SJSA1 (cell line): Measurements from ENCODE around the gene DOCK10. TPM values are rescaled to one million over a fixed set of nuclear protein-coding genes. Genes with fewer than 3 reads are reported as not detected.

ENCODE experiments used
- DNase-seq, 2 experiments: peaks; one replicate each; pipeline ENCODE4 v3.0.0-alpha.2; 2015 to 2020; ENCODE audit warnings: low spot score in 2 of 2, low read depth in 1 of 2
- H3K27ac ChIP-seq: fragments of 250-450 bp; sonication (Bioruptor Pico); 2 replicates; pipeline ENCODE4 v1.5.1; 2020; ENCODE audit warnings: mild to moderate bottlenecking, moderate library complexity
- H3K27me3 ChIP-seq: fragments of 250-450 bp; sonication (Bioruptor Pico); replicated peaks from 2 replicates; pipeline ENCODE4 v1.5.1; 2020; ENCODE audit warnings: mild to moderate bottlenecking, moderate library complexity
- H3K36me3 ChIP-seq: fragments of 250-450 bp; sonication (Bioruptor Pico); 2 replicates; pipeline ENCODE4 v1.5.1; 2020; ENCODE audit warnings: mild to moderate bottlenecking
- H3K4me1 ChIP-seq: fragments of 250-450 bp; sonication (Bioruptor Pico); replicated peaks from 2 replicates; pipeline ENCODE4 v1.6.1; 2021; ENCODE audit warnings: mild to moderate bottlenecking
- H3K4me3 ChIP-seq: fragments of 250-450 bp; sonication (Bioruptor Pico); 2 replicates; pipeline ENCODE4 v1.5.1; 2020; ENCODE audit warnings: mild to moderate bottlenecking
- H3K9me3 ChIP-seq: fragments of 250-450 bp; sonication (Bioruptor Pico); replicated peaks from 2 replicates; pipeline ENCODE4 v1.5.1; 2020; ENCODE audit warnings: mild to moderate bottlenecking
- total RNA-seq: library from RNA; depleted of rRNA; stranded (reverse); fragments of >200 nt; shearing (Covaris generic); gene quantifications from 2 replicates; pipeline ENCODE4 v1.2.3, GENCODE V29; 2014

The DOCK10 gene
- total RNA-seq, 1 experiment from 2014 or later, result 32.6 TPM

DNA sequence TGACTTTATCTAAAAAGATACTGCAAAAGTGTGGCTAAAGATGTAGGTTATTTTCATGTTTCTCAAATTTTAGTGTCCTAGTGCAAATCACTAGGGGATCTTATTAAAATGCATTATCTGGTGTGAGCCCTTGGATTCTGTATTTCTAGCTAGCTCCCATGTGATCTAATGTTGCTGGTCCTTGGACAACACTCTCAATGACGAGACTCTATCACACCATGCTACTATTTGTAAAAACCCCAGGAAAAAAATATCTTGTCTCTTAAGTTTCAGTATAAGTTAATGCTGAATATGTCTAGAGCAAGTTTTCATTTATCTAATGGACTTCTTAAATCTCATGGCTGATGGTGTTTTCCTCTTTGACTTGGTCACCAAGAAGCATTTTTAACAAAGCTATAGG lies 5.8 kb downstream of the DOCK10 start:
- Histone ChIP-seq H3K27me3 (no peaks in the 10 kb centered on the region), H3K4me3 (no peak overlapping the region), H3K36me3 (no peaks in the 10 kb centered on the region; the same call in 1 of the 2 replicates), H3K27ac (no peak overlapping the region), H3K9me3 (no peaks in the 10 kb centered on the region), H3K4me1 (0 out of 2 replicates have a peak, but pooled peaks cover 7% of the 10 kb centered on the region)
- DNase-seq, result no peak

DNA sequence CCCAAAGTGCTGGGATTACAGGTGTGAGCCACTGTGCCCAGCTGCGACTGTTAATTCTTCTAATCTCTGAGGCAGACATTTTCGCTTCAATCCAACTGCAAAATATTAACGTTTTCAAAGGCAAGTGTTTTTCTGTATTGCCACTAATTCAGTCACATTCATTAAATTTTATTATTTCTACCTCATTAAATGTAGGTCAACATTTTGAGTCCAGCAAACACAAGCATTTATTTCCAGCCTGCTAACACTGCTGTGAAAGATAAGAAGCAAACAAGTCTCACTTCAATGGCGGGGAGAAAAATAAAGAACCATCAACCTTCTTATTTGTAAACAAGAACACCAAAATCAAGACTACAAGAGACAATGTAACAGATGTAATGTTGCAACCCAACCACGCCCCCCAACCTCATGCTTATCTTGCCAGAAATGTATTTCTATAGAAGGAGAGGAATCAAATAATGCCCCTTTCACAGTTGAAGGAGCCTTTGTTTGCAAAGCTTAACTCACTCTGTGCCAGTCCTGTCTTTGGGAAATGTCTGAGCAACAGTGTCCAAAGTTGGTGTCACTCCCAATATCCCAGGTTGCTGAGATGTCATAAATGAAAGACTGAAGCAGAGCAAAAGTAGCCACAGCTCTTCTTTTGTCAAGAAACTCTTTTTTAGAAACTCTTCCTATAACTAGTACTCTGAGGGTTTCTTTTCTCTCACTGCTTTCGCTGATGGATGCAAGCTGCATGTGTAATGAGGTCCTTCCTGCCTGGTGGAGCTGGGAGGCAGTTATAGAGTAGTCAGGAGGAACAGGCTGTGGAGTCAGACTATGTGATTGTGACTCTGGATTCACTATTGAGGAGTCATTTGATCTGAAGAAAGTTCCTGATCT lies 8.6 kb downstream of the DOCK10 start:
- Histone ChIP-seq H3K36me3 (no peaks in the 10 kb centered on the region; the same call in 1 of the 2 replicates), H3K4me1 (no peaks in the 10 kb centered on the region), H3K27ac (no peak overlapping the region), H3K9me3 (no peaks in the 10 kb centered on the region), H3K4me3 (no peak overlapping the region), H3K27me3 (no peaks in the 10 kb centered on the region)
- no peak for DNase-seq

DNA sequence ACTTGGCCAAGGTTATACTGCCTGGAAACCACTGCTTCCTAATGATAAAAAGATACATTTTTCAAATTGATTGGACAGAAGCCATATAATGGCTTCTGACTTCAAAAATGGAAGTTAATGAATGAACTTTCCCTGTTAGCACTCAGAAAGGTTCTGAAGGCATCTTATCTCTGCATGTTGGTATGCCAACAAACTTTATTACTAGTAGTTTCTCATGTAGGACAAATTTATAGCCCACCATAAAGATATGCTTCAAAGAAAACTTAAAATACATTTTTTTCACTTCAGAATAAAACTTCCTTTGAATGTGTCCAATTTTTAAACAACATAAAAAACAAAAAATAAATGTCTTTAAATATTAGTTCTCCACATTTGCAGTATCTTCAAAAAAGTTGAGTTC lies 10.0 kb downstream of the DOCK10 start:
- H3K36me3 ChIP-seq, result no peaks in the 10 kb centered on the region; the same call in 1 of the 2 replicates
- DNase-seq, result no peak
- H3K27me3 ChIP-seq, result no peaks in the 10 kb centered on the region
- no peaks in the 10 kb centered on the region for H3K9me3 ChIP-seq
- H3K4me3 ChIP-seq, result no peak overlapping the region
- no peaks in the 10 kb centered on the region for H3K4me1 ChIP-seq
- H3K27ac ChIP-seq, result no peak overlapping the region

DNA sequence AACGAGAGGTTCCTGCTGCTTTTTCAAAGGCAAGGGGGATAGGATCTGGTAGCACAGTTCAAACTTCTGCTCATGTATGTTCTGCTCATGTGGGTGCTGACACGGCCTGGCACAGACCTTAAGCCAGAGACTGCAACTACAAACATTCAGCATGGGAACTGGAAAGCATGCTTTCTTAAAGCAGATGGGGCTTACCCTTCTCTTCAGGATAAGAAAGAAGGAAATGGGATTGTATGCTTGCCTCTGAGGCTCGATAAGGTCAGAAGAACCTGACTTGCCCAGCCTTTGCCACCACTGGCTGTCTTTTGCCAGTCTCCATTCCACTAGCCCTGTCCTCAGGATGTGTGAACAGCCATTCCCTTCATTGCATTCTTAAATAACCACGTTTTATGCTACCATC lies 10.7 kb downstream of the DOCK10 start:
- H3K4me3 ChIP-seq, result no peak overlapping the region
- no peaks in the 10 kb centered on the region for H3K27me3 ChIP-seq
- no peaks in the 10 kb centered on the region for H3K9me3 ChIP-seq
- no peaks in the 10 kb centered on the region; the same call in 1 of the 2 replicates for H3K36me3 ChIP-seq
- H3K4me1 ChIP-seq, result no peaks in the 10 kb centered on the region
- no peak for DNase-seq
- H3K27ac ChIP-seq, result no peak overlapping the region

DNA sequence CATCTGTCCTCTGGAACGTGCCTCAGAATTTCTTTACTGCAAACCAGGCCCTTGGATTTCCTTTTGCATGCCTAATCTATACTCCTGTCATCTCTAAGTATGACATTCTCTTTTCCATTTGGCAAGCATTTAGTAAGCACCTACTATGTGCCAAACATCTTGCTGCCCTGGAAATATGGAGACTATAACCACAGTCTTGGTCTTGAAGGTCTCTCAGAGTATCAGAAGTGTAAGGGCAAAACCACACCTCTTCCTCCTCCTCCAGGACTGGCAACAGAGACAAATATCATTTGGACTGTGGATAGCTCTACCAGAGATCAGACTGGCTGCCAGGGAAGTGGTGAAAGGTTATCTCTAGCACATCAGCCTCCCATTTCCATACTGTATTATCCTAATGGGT lies 11.4 kb downstream of the DOCK10 start:
- Histone ChIP-seq H3K4me1 (no peaks in the 10 kb centered on the region), H3K27ac (no peak overlapping the region), H3K4me3 (no peak overlapping the region), H3K27me3 (no peaks in the 10 kb centered on the region), H3K9me3 (no peaks in the 10 kb centered on the region), H3K36me3 (no peaks in the 10 kb centered on the region; the same call in 1 of the 2 replicates)
- DNase-seq, result no peak

DNA sequence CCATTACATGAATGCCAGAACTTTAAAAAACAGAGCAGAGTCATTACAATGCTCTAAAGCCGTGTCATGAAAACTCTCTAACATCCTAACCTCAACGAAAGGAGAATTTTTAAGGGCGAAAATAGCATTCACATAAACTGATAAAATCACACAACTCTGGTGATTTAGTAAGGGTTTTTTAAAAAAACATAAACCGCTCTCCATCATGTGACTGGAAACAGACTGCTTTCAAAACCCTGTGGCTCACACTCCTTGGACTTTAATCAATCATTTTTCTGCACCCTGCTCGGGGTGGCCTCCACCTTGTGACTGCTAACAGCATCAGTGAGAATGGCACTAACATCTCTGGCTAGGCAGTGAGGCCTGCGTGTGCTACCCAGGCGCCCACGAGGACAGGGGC lies 12.1 kb downstream of the DOCK10 start:
- DNase-seq, result no peak
- Histone ChIP-seq H3K9me3 (no peaks in the 10 kb centered on the region), H3K36me3 (no peaks in the 10 kb centered on the region; the same call in 1 of the 2 replicates), H3K27me3 (no peaks in the 10 kb centered on the region), H3K27ac (no peak overlapping the region), H3K4me1 (no peaks in the 10 kb centered on the region), H3K4me3 (no peak overlapping the region)

DNA sequence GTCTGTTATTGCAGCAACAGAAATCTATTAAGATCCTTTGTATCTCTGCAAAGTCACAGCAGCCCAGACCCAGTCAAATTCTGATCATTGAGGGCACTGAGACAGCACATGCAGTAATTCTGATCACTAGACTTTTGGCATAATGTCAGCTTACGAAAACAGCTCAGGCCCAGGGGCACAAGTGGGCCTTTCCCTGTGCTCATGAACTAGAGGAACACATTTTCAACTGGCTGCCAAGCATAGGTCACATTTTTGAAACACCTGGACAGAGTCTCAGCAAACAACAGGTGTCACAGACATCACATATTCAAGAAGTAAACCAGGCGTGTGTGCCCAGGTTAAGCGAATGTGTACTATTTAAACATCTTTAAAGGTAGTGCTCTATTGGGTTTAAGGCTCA lies 13.7 kb downstream of the DOCK10 start:
- Histone ChIP-seq H3K27ac (no peak overlapping the region), H3K36me3 (no peaks in the 10 kb centered on the region), H3K27me3 (no peaks in the 10 kb centered on the region), H3K9me3 (no peaks in the 10 kb centered on the region), H3K4me3 (no peak overlapping the region), H3K4me1 (no peaks in the 10 kb centered on the region)
- no peak for DNase-seq

DNA sequence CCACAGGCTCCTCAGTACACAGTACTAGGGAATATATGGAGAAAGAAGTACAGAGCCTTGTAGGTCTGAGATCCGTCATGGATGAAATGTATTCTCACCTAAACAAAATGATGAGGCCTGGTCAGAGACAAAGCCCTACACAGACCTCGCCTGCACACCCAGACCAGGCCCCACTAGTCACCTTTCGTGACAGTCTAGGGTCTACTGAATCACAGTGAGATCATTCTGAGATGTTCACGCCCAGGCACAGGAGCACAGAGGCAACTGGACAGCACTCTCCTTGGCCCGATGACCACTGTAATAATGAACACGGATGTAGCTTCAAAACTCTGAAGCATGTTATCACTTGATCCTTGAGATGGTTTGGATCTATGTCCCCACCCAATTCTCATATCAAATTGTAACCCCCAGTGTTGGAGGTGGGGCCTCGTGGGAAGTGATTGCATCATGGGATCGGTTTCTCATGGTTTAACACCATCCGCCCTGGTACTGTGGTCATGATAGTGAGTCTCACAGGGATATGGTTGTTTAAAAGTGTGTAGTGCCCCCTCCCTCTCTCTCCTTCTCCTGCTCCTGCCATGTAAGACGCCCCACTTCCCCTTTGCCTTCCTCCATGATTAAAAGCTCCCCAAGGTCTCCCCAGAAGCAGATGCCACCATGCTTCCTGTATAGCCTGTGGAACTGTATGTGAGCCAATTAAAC lies 15.1 kb downstream of the DOCK10 start:
- H3K27me3 ChIP-seq, result no peaks in the 10 kb centered on the region
- no peak overlapping the region for H3K27ac ChIP-seq
- H3K4me1 ChIP-seq, result no peaks in the 10 kb centered on the region
- H3K36me3 ChIP-seq, result no peaks in the 10 kb centered on the region
- H3K4me3 ChIP-seq, result no peak overlapping the region
- DNase-seq, result no peak
- no peaks in the 10 kb centered on the region for H3K9me3 ChIP-seq

DNA sequence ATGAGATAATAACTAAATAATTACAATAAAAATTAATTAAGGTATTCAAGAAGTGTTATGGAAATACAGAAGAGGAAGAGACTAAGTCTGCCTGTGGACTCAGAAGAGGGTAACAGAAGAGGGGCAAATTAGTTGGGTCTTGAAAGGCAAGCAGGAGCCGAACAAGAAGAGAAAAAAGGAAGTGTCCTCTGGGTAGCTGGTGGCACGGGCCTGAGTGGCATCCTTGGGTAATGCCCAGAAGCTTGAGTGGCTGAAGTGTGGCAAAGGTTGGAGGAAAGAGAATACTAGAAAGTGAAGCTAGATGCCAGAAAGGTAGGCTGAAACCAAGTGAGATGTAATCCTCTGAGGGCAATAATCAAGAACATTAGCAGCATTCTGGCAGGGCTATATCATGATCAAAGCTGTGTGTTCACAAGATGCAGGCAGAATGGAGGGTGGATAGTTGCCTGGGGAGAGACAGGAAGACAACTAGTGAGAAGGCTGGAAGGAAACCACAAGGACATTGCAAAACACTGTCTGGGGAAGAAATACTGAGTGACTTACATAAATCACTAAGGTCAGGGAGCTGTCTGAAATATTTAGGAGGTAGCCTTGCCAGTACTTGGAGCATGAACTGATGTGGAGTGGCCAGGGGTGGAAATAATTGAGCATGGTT lies 16.2 kb downstream of the DOCK10 start:
- no peak overlapping the region for H3K4me3 ChIP-seq
- no peaks in the 10 kb centered on the region for H3K36me3 ChIP-seq
- H3K27ac ChIP-seq, result no peak overlapping the region

DNA sequence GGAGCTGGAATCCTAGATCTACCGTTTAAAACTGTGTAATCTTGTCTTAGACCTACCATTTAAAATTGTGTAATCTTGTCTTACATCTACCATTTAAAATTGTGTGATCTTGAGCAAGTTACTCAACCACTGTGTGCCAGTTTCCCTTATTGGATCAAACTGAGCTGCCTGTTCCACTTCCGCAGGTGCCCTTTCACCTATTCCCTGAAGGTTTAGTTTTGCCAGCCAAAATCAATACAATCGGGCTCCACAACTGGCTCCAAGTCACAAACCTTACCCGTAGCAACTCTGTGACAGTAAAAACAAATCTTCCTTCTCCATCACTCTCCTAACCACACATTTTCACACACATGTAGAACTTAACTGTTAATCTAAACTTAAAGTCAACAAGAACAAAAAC lies 20.1 kb downstream of the DOCK10 start:
- H3K27me3 ChIP-seq, result no peaks in the 10 kb centered on the region
- DNase-seq, result no peak
- H3K36me3 ChIP-seq, result no peaks in the 10 kb centered on the region
- H3K4me3 ChIP-seq, result no peak overlapping the region
- H3K27ac ChIP-seq, result no peak overlapping the region
- H3K9me3 ChIP-seq, result no peaks in the 10 kb centered on the region
- H3K4me1 ChIP-seq, result no peaks in the 10 kb centered on the region

More for the DNA sequence above, 16.2 kb downstream of the DOCK10 start:
- Histone ChIP-seq H3K4me1 (no peaks in the 10 kb centered on the region), H3K27me3 (no peaks in the 10 kb centered on the region), H3K9me3 (no peaks in the 10 kb centered on the region)
- DNase-seq, result no peak

DNA sequence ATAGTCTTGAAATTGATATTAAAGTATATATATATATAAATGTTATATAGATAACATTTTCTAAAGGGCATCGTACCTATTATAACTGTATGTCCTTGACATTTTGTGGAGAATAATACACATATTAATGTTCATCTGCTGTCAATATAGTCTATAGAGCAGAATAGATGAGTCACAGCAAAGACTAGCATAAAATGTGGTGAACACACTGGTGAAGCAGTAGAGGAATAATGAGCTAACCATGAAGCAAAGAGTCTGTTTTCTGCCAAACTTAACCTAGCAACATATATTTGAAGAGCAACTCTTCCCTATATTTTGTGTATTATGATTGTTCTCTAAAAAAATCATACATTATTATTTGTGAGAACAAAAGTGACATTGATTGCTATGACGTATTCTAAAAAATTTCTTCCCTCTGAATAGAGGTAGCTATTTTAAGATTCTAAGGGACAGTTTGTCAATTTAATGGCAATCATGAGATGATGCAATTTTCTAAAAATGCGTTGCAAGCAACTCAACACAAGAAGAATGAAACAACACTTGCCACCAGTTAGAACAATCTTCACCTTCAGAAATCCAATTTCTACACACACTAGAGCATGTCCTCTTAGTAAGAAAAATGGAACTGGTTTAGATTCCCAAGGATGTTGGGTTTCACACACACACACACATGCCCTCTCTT lies 22.0 kb downstream of the DOCK10 start:
- no peak overlapping the region for H3K4me3 ChIP-seq
- H3K27me3 ChIP-seq, result no peaks in the 10 kb centered on the region
- H3K4me1 ChIP-seq, result no peaks in the 10 kb centered on the region
- H3K27ac ChIP-seq, result no peak overlapping the region
- no peaks in the 10 kb centered on the region for H3K36me3 ChIP-seq
- DNase-seq, result no peak
- no peaks in the 10 kb centered on the region for H3K9me3 ChIP-seq

DNA sequence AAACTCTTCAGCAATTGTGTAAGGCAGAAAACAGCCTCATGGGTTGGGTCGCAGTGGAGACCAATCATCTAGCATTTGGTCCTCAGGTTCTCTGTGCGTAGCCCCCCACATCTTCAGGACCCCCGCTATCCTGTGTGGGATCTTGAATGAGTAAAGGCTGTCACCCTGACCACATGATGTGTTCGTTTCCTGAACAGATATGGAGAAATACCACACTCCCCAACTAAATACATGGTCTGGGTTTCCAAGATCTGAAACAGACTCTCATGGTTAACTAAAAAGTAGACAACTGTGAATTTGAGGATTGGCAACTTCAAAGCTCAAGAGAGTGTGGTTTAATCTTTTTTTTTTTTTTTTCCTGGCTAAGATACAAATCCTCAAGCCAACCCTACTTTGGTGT lies 23.2 kb downstream of the DOCK10 start:
- Histone ChIP-seq H3K27ac (no peak overlapping the region), H3K4me1 (no peaks in the 10 kb centered on the region), H3K4me3 (no peak overlapping the region), H3K27me3 (no peaks in the 10 kb centered on the region), H3K36me3 (no peaks in the 10 kb centered on the region), H3K9me3 (no peaks in the 10 kb centered on the region)
- no peak for DNase-seq

DNA sequence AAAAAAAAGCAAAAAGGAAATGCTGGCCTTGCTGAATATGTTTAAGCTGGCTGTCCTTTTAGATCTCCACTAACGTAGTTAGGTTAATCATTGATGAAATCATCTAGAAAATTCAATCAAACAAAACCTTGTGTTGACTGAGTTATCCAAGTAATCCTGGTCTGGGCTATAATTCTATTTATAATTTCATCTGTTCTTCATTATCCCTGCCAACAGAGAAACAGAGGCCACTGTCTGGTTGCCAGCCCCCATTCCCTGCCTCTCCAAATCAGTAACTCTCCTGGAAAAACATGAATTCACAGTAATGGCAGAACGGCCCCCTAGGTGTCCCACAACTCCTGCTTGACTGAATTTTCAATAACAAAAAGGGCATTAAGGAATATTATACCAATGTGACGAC lies 24.6 kb downstream of the DOCK10 start:
- DNase-seq, result no peak
- H3K4me1 ChIP-seq, result no peaks in the 10 kb centered on the region
- H3K27ac ChIP-seq, result no peak overlapping the region
- H3K36me3 ChIP-seq, result no peaks in the 10 kb centered on the region
- no peaks in the 10 kb centered on the region for H3K9me3 ChIP-seq
- H3K4me3 ChIP-seq, result no peak overlapping the region
- H3K27me3 ChIP-seq, result no peaks in the 10 kb centered on the region
